ENCODE results near the gene ITFG1. TPM values are rescaled to one million over a fixed set of nuclear protein-coding genes. Genes with fewer than 3 reads are reported as not detected.

Gene ITFG1
- polyA plus RNA-seq, 3 donors = 28.9 to 62.5 (median 35.3) TPM

DNA sequence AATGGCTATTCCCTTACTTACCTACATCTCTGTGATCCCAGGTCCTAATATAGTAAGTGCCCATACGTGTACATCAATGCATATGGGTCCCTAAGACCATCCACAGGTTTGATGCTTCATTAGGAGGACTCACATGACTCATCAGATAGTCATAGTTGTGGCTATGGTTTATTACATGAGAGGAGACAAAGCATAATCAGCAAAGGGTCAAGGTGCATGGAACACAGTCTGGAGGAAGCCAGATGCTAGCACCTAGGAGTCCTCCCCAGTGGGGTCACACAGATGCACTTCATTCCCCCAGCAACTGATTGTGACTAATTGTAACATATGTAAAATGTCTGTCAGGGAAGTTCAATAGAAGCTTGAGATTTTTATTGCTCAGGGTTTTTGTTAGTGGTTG lies 43.1 kb upstream of the ITFG1 start:
- Mint-ChIP-seq H3K27me3 (ENCODE audit: low read depth in 3 of 3) (no peaks in the 10 kb centered on the region), H3K27ac (peak overlapping the region in 1 of 7 donors; percentile 63), H3K4me3 (no peak overlapping the region), H3K4me1 (peaks cover 9% of the 10 kb centered on the region), H3K9me3 (peaks cover 0 to 1% (median 0%) of the 10 kb centered on the region in 7 donors), H3K36me3 (peaks cover 71 to 74% of the 10 kb centered on the region in 2 donors)
- H3K36me3 ChIP-seq (replicated peaks in 1 of 2; ENCODE audit: control insufficient read depth in 1 of 2, insufficient read depth in 2 of 2, low read length in 2 of 2) = peaks cover 59 to 75% of the 10 kb centered on the region in 2 donors
- H2AFZ ChIP-seq (ENCODE audit: insufficient read depth, low read depth, low read length, poor library complexity, severe bottlenecking) = no peak overlapping the region
- H3K27me3 ChIP-seq (ENCODE audit: control insufficient read depth in 2 of 2, insufficient read depth in 2 of 2, low read length in 2 of 2) = no peaks in the 10 kb centered on the region
- no peak overlapping the region for H3K4me3 ChIP-seq (replicated peaks in 1 of 3; ENCODE audit: low read depth in 2 of 3, low read length in 3 of 3)
- H3K79me2 ChIP-seq (ENCODE audit: insufficient read depth, low read length) = no peaks in the 10 kb centered on the region
- no peaks in the 10 kb centered on the region for H3K9me3 ChIP-seq (replicated peaks in 1 of 2; ENCODE audit: control insufficient read depth in 1 of 2, insufficient read depth in 1 of 2, low read length in 2 of 2)
- intact Hi-C loops (cut with micrococcal nuclease) = no loop called here
- WGBS (ENCODE audit: insufficient coverage) = no CpG with 5 or more reads among the region's 1 CpG
- no peak overlapping the region for H3K27ac ChIP-seq (ENCODE audit: low read depth in 1 of 2, low read length in 2 of 2)
- H4K20me1 ChIP-seq (ENCODE audit: insufficient read depth, low read length) = no peaks in the 10 kb centered on the region
- no peak for DNase-seq
- no peak overlapping the region for H3K9ac ChIP-seq (ENCODE audit: insufficient read depth, low read length, poor library complexity, severe bottlenecking)
- TF ChIP-seq, protein P1, sequence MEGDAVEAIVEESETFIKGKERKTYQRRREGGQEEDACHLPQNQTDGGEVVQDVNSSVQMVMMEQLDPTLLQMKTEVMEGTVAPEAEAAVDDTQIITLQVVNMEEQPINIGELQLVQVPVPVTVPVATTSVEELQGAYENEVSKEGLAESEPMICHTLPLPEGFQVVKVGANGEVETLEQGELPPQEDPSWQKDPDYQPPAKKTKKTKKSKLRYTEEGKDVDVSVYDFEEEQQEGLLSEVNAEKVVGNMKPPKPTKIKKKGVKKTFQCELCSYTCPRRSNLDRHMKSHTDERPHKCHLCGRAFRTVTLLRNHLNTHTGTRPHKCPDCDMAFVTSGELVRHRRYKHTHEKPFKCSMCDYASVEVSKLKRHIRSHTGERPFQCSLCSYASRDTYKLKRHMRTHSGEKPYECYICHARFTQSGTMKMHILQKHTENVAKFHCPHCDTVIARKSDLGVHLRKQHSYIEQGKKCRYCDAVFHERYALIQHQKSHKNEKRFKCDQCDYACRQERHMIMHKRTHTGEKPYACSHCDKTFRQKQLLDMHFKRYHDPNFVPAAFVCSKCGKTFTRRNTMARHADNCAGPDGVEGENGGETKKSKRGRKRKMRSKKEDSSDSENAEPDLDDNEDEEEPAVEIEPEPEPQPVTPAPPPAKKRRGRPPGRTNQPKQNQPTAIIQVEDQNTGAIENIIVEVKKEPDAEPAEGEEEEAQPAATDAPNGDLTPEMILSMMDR (IDR thresholded peaks at IDR 0.05) = no peak
- H3K4me2 ChIP-seq (replicated peaks; ENCODE audit: extremely low read depth, low read length, poor library complexity, severe bottlenecking) = no peak overlapping the region
- H3K4me1 ChIP-seq (ENCODE audit: control insufficient read depth in 1 of 2, insufficient read depth in 2 of 2, low read length in 2 of 2) = no peaks in the 10 kb centered on the region

DNA sequence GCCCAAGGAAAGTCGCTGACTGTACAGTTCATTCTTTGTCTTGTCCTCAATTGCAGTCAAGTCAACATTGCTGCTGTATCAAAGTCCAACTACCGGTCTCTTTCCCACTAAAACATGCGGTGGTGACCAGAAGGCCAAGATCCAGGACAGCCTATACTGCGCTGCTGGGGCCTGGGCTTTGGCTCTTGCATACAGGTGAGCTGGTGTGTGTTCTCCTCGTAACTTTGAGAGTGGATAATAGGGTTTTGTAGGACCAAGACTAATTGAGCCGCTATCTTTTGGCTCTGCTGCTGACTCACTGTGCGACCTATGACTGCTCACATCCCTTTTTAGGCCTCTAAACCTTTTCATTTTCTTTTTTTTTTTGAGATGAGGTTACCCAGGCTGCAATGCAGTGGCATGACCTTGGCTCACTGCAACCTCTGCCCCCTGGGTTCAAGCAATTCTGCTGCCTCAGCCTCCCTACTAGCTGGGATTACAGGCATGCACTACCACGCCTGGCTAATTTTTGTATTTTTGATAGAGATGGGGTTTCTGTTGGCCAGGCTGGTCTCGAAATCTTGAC lies 38.9 kb upstream of the ITFG1 start:
- intact Hi-C loops (cut with micrococcal nuclease) = no loop called here
- Histone ChIP-seq H3K27ac (ENCODE audit: low read depth in 1 of 2, low read length in 2 of 2) (peak overlapping the region in 1 of 2 donors; percentile 18), H3K4me3 (replicated peaks in 1 of 3; ENCODE audit: low read depth in 2 of 3, low read length in 3 of 3) (no peak overlapping the region), H2AFZ (ENCODE audit: insufficient read depth, low read depth, low read length, poor library complexity, severe bottlenecking) (no peak overlapping the region), H4K20me1 (ENCODE audit: insufficient read depth, low read length) (no peaks in the 10 kb centered on the region), H3K9ac (ENCODE audit: insufficient read depth, low read length, poor library complexity, severe bottlenecking) (no peak overlapping the region), H3K9me3 (replicated peaks in 1 of 2; ENCODE audit: control insufficient read depth in 1 of 2, insufficient read depth in 1 of 2, low read length in 2 of 2) (no peaks in the 10 kb centered on the region), H3K79me2 (ENCODE audit: insufficient read depth, low read length) (peaks cover 19% of the 10 kb centered on the region), H3K4me2 (replicated peaks; ENCODE audit: extremely low read depth, low read length, poor library complexity, severe bottlenecking) (no peak overlapping the region), H3K27me3 (ENCODE audit: control insufficient read depth in 2 of 2, insufficient read depth in 2 of 2, low read length in 2 of 2) (no peaks in the 10 kb centered on the region), H3K36me3 (replicated peaks in 1 of 2; ENCODE audit: control insufficient read depth in 1 of 2, insufficient read depth in 2 of 2, low read length in 2 of 2) (peaks cover 63 to 78% of the 10 kb centered on the region in 2 donors), H3K4me1 (ENCODE audit: control insufficient read depth in 1 of 2, insufficient read depth in 2 of 2, low read length in 2 of 2) (peaks cover 0 to 2% of the 10 kb centered on the region in 2 donors)
- Mint-ChIP-seq H3K9me3 (peaks cover 0 to 1% (median 0%) of the 10 kb centered on the region in 7 donors), H3K4me1 (peaks cover 2% of the 10 kb centered on the region), H3K27ac (no peak overlapping the region), H3K27me3 (ENCODE audit: low read depth in 3 of 3) (no peaks in the 10 kb centered on the region), H3K4me3 (no peak overlapping the region), H3K36me3 (peaks cover 60 to 64% of the 10 kb centered on the region in 2 donors)
- TF ChIP-seq, protein P1 (IDR thresholded peaks at IDR 0.05) = no peak
- no peak for DNase-seq
- 100% methylated on average over 3 of the region's 9 CpGs for WGBS (ENCODE audit: insufficient coverage)

Data from CD14-positive monocyte (primary cell).